Muscle layer of colon (tissue), 2 donors: ENCODE results near the gene CFAP44.
A peak's percentile ranks its signal among the peaks of the same experiment; 100 is the strongest.
"Not testable (repeated sequence)": the region's sequence is repeated elsewhere in the genome, so short reads cannot be mapped to it uniquely, and the experiment has no call there.

ENCODE experiments used
- H3K27ac ChIP-seq: one replicate; pipeline ENCODE4 v1.7.0; 2013; ENCODE audit warnings: low read depth, mild to moderate bottlenecking, low read length, moderate library complexity
- H3K27me3 ChIP-seq, 2 donors: one replicate each; pipeline ENCODE4 v1.7.0; 2013; ENCODE audit warnings: low read length in 2 of 2, mild to moderate bottlenecking in 2 of 2; ENCODE audit not compliant: insufficient read depth in 2 of 2, control insufficient read depth in 1 of 2
- H3K36me3 ChIP-seq: one replicate; pipeline ENCODE4 v1.7.0; 2013; ENCODE audit warnings: mild to moderate bottlenecking, low read length; ENCODE audit not compliant: insufficient read depth
- H3K4me1 ChIP-seq: one replicate; pipeline ENCODE4 v1.7.0; 2013; ENCODE audit warnings: mild to moderate bottlenecking, low read length; ENCODE audit not compliant: insufficient read depth
- H3K4me3 ChIP-seq, 2 donors: one replicate each; pipeline ENCODE4 v1.7.0; 2013; ENCODE audit warnings: low read length in 2 of 2, low read depth in 1 of 2, mild to moderate bottlenecking in 1 of 2, moderate library complexity in 1 of 2
- H3K9ac ChIP-seq: one replicate; pipeline ENCODE4 v1.7.0; 2013; ENCODE audit warnings: low read length
- H3K9me3 ChIP-seq: one replicate; pipeline ENCODE4 v1.7.0; 2013; ENCODE audit warnings: mild to moderate bottlenecking, low read length
- donor health status: abdominal sarcoma.
- donor health status: Adenocarcinoma of cecum.

The CFAP44 gene

DNA sequence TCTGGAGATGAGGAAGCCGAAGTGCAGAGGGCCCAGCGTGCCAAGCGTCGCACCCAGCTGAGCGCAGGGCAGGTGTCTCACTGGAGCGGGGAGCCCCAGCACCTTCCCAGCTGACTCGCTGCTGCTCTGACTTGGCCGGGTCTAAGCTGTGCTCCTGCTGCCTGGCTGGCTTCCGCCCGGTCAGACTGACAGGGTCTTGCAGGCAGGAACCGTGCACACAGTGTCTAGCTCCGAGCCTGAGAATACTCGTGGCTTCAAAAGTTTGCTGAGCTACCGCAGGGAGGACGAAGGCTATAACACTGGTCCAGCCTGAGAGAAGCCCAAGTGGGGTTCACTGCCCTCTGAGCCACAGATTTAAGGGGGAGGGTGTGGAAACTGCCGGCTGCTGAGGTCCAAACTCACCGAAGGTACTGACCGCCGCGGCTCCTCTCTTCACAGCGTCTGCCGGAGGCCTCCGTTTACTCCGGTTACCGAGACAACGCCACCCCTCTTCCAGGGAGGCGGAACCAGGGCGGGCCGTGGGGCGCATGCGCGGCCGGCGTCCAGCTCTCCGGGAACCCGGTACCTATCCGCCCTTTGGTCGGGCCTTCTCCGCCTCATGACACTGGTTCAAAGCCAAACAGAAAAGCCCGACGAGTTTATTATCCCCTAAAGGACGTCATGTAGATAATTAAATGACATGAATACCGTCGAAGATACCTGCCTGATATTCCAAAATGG lies at the start of gene CFAP44:
CFAP44 (minus strand) TSS at position 443 of the 720 bp plus-strand sequence. CDS start 7,829 bp downstream, outside the sequence.
- Histone ChIP-seq H3K9me3 (no peaks in the 10 kb centered on the region), H3K36me3 (peaks cover under 1% of the 10 kb centered on the region), H3K9ac (no peak within 1 kb of the TSS), H3K4me3 (peak within 1 kb of the TSS; percentile 34 to 57), H3K4me1 (peaks cover 4% of the 10 kb centered on the region), H3K27ac (no peak within 1 kb of the TSS), H3K27me3 (no peaks in the 10 kb centered on the region)

GRCh38 chr3:113485161-113485609 lies 43.9 kb upstream of the CFAP44 start:
- Histone ChIP-seq H3K4me1 (no peaks in the 10 kb centered on the region), H3K36me3 (no peaks in the 10 kb centered on the region), H3K9ac (no peak overlapping the region), H3K27ac (no peak overlapping the region), H3K4me3 (no peak overlapping the region), H3K27me3 (no peaks in the 10 kb centered on the region), H3K9me3 (no peaks in the 10 kb centered on the region)

- H3K9me3 ChIP-seq = no peaks in the 10 kb centered on the region
These were observed 27.2 kb upstream of the CFAP44 start for GRCh38 chr3:113468539-113468938.

GRCh38 chr3:113461488-113461887 lies 20.2 kb upstream of the CFAP44 start:
- H3K27me3 ChIP-seq = no peaks in the 10 kb centered on the region
- no peak overlapping the region for H3K27ac ChIP-seq
- no peak overlapping the region for H3K4me3 ChIP-seq
- no peaks in the 10 kb centered on the region for H3K9me3 ChIP-seq
- H3K9ac ChIP-seq = no peak overlapping the region
- no peaks in the 10 kb centered on the region for H3K4me1 ChIP-seq
- H3K36me3 ChIP-seq = peaks cover 5% of the 10 kb centered on the region

More at GRCh38 chr3:113468539-113468938, 27.2 kb upstream of the CFAP44 start:
- H3K4me3 ChIP-seq = no peak overlapping the region
- no peaks in the 10 kb centered on the region for H3K4me1 ChIP-seq
- peaks cover 19% of the 10 kb centered on the region for H3K36me3 ChIP-seq
- H3K27ac ChIP-seq = no peak overlapping the region
- H3K9ac ChIP-seq = no peak overlapping the region
- no peaks in the 10 kb centered on the region for H3K27me3 ChIP-seq

DNA sequence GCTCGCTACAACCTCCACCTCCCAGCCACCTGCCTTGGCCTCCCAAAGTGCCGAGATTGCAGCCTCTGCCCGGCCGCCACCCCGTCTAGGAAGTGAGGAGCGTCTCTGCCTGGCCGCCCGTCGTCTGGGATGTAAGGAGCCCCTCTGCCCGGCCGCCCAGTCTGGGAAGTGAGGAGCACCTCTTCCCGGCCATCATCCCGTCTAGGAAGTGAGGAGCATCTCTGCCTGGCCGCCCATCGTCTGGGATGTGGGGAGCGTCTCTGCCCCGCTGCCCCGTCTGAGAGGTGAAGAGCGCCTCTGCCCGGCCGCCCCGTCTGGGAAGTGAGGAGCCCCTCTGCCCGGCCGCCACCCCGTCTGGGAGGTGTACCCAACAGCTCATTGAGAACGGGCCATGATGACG lies 17.3 kb upstream of the CFAP44 start:
- not testable (repeated sequence) for H3K9ac ChIP-seq, H3K4me1 ChIP-seq, H3K27me3 ChIP-seq, H3K27ac ChIP-seq, H3K9me3 ChIP-seq, H3K4me3 ChIP-seq
- peaks cover 12% of the 10 kb centered on the region for H3K36me3 ChIP-seq

- Histone ChIP-seq H3K27ac (no peak overlapping the region), H3K9ac (no peak overlapping the region), H3K9me3 (no peaks in the 10 kb centered on the region), H3K27me3 (no peaks in the 10 kb centered on the region), H3K4me3 (no peak overlapping the region), H3K4me1 (no peaks in the 10 kb centered on the region), H3K36me3 (peaks cover 22% of the 10 kb centered on the region)
These were observed 14.2 kb upstream of the CFAP44 start for GRCh38 chr3:113455446-113455845.

DNA sequence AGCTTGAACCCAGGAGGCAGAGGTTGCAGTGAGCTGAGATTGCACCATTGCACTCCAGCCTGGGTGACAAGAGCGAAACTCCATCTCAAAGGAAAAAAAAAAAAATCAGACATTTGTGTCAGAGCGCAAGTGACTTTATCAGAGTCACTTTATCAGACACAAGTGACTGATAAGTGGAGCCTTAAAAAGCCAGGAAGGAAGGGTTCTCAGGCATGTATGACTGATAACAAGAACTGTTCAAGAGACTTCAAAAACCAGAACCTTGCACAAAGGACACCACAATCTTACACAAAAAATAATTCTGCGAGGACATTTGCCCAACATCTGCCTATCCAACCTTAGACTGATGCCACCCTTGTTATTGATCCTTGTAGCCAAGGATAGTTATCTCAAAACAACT lies 13.3 kb upstream of the CFAP44 start:
- no peak overlapping the region for H3K4me3 ChIP-seq

DNA sequence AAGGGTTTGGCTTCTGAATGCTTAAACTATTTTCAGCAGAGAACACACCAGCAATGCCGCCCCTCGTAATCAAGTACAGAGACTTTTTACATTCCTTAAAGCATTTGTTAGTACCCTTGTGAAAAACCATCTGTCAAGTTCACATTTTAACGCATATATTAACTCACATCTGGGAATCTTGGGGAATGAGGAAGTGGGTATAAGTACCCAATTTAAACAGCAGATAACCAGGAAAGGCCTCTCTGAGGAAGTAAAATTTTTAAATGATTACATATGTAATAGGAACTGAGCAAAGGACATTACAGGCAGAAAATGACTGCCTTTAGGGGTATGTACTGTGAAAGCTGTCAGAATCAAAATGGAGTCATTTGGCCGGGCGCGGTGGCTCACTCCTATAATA lies 12.8 kb upstream of the CFAP44 start:
- Histone ChIP-seq H3K27me3 (no peaks in the 10 kb centered on the region), H3K4me1 (no peaks in the 10 kb centered on the region), H3K9ac (no peak overlapping the region), H3K4me3 (no peak overlapping the region), H3K36me3 (peaks cover 22% of the 10 kb centered on the region), H3K27ac (no peak overlapping the region), H3K9me3 (no peaks in the 10 kb centered on the region)

More for the DNA sequence above, 13.3 kb upstream of the CFAP44 start:
- Histone ChIP-seq H3K4me1 (no peaks in the 10 kb centered on the region), H3K27me3 (no peaks in the 10 kb centered on the region), H3K27ac (no peak overlapping the region), H3K9me3 (no peaks in the 10 kb centered on the region), H3K36me3 (peaks cover 22% of the 10 kb centered on the region), H3K9ac (no peak overlapping the region)

- Histone ChIP-seq H3K4me1 (no peaks in the 10 kb centered on the region), H3K4me3 (no peak overlapping the region), H3K27me3 (no peaks in the 10 kb centered on the region), H3K27ac (no peak overlapping the region), H3K9me3 (no peaks in the 10 kb centered on the region), H3K9ac (no peak overlapping the region), H3K36me3 (peaks cover 22% of the 10 kb centered on the region)
These were observed 9.6 kb upstream of the CFAP44 start for GRCh38 chr3:113450911-113451310.

- no peaks in the 10 kb centered on the region for H3K9me3 ChIP-seq
- H3K4me3 ChIP-seq = no peak overlapping the region
- H3K36me3 ChIP-seq = no peaks in the 10 kb centered on the region
- no peaks in the 10 kb centered on the region for H3K27me3 ChIP-seq
- H3K9ac ChIP-seq = no peak overlapping the region
- peaks cover 4% of the 10 kb centered on the region for H3K4me1 ChIP-seq
- no peak overlapping the region for H3K27ac ChIP-seq
These were observed 1.7 kb downstream of the CFAP44 start for GRCh38 chr3:113439606-113440005.

DNA sequence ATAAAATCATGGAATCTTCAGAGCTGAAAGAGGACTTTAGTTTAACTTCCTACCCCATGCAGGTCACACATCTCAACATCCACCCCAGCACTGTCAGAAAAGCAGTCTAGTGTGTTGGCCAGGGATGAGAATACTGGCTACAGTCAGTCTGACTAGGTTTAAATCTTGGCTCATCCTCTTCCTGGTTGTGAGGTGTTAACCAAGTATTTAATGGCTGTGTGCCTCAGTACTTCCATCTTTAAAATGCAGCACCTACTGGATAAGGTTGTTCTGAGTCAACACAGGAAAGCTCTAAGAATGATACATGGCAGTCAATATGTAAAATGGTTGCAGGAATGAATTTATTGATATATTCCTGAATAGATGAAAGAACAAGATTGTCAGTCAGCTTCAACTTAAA lies 3.1 kb downstream of the CFAP44 start:
- peaks cover 4% of the 10 kb centered on the region for H3K4me1 ChIP-seq
- no peak overlapping the region for H3K4me3 ChIP-seq
- no peaks in the 10 kb centered on the region for H3K36me3 ChIP-seq
- H3K9ac ChIP-seq = no peak overlapping the region
- H3K27me3 ChIP-seq = no peaks in the 10 kb centered on the region
- no peak overlapping the region for H3K27ac ChIP-seq
- no peaks in the 10 kb centered on the region for H3K9me3 ChIP-seq

- Histone ChIP-seq H3K4me3 (no peak overlapping the region), H3K27me3 (no peaks in the 10 kb centered on the region), H3K36me3 (no peaks in the 10 kb centered on the region), H3K4me1 (peaks cover 4% of the 10 kb centered on the region), H3K9ac (no peak overlapping the region), H3K9me3 (no peaks in the 10 kb centered on the region), H3K27ac (no peak overlapping the region)
These were observed 3.9 kb downstream of the CFAP44 start for GRCh38 chr3:113437411-113437810.
